PC-9 (cell line): ENCODE results near the gene EPHA7.

ENCODE experiments used
- CTCF ChIP-seq: fragments of 200-600 bp; sonication (generic); conservative IDR thresholded peaks from 2 replicates; pipeline ENCODE4 v1.6.1; 2017; ENCODE audit warnings: mixed run types, antibody characterized with exemption, mild to moderate bottlenecking, moderate library complexity
- EZH2 ChIP-seq: fragments of 200-600 bp; sonication (generic); IDR thresholded peaks from 2 replicates; pipeline ENCODE4 v1.8.0; 2017; ENCODE audit warnings: antibody characterized with exemption, low read depth

GRCh38 chr6:93248631-93249030, 170.7 kb downstream of the EPHA7 start:
- no peak for TF ChIP-seq CTCF
- TF ChIP-seq EZH2, result no peak
